ENCODE results near the gene HAUS8. TPM values are rescaled to one million over a fixed set of nuclear protein-coding genes. Genes with fewer than 3 reads are reported as not detected.

HAUS8 gene
- total and polyA plus RNA-seq, 9 of the 15 experiments (the other 6 are each of a cell fraction or from before 2014, with no cell fraction given): 20.5 to 53.2 (median 36.0) TPM

GRCh38 chr19:17036640-17037039 lies 38.6 kb downstream of the HAUS8 start:
- Histone ChIP-seq H3K27ac (ENCODE audit: extremely low read depth, low read depth, low read length) (no peak overlapping the region), H2AFZ (ENCODE audit: low read depth, low read length) (peak overlapping the region; percentile 53; the same call in 1 of the 2 replicates), H3K27me3 (ENCODE audit: control insufficient read depth in 2 of 2, insufficient read depth in 2 of 2, low read length in 2 of 2) (peaks cover 15 to 49% of the 10 kb centered on the region in 2 experiments; a peak in 3 of 5 replicates), H3K4me2 (ENCODE audit: insufficient read depth, low read length) (0 out of 2 replicates have a peak overlapping the region, but pooled peaks have one; percentile 40), H3K9me1 (ENCODE audit: control insufficient read depth, insufficient read depth, low read length) (no peaks in the 10 kb centered on the region), H3K4me1 (replicated peaks in 1 of 2; ENCODE audit: control insufficient read depth in 2 of 2, insufficient read depth in 2 of 2, low read length in 2 of 2) (peaks cover 0 to 8% of the 10 kb centered on the region in 2 experiments; a peak in 2 of 5 replicates), H3K9ac (ENCODE audit: insufficient read depth in 1 of 2, low read depth in 2 of 2, low read length in 2 of 2) (no peak overlapping the region), H3K79me2 (ENCODE audit: control insufficient read depth, insufficient read depth, low read length) (no peaks in the 10 kb centered on the region), H4K20me1 (replicated peaks; ENCODE audit: control insufficient read depth, insufficient read depth, low read length) (no peaks in the 10 kb centered on the region; the same call in 1 of the 2 replicates), H3K9me3 (replicated peaks; ENCODE audit: control insufficient read depth, insufficient read depth, low read depth, low read length) (no peaks in the 10 kb centered on the region), H3K36me3 (ENCODE audit: control insufficient read depth, insufficient read depth, low read length) (no peaks in the 10 kb centered on the region), H3K4me3 (no peak overlapping the region)
- 24% methylated on average over 4 of the region's 4 CpGs for WGBS (ENCODE audit: insufficient coverage, low coverage, missing lambda C conversion rate)
- no peak for FAIRE-seq
- in situ Hi-C loops (cut with MboI) (no loop called here), intact Hi-C loops (cut with micrococcal nuclease) (no loop called here)
- no peak for ATAC-seq
- POLR2A ChIA-PET: no interaction called here
- no peak for TF ChIP-seq TAF9B (IDR thresholded peaks at IDR 0.05; ENCODE audit: partially characterized antibody)
- TF ChIP-seq NELFE (IDR thresholded peaks at IDR 0.05; ENCODE audit: insufficient read depth, insufficient read length): no peak
- TF ChIP-seq, protein P1, sequence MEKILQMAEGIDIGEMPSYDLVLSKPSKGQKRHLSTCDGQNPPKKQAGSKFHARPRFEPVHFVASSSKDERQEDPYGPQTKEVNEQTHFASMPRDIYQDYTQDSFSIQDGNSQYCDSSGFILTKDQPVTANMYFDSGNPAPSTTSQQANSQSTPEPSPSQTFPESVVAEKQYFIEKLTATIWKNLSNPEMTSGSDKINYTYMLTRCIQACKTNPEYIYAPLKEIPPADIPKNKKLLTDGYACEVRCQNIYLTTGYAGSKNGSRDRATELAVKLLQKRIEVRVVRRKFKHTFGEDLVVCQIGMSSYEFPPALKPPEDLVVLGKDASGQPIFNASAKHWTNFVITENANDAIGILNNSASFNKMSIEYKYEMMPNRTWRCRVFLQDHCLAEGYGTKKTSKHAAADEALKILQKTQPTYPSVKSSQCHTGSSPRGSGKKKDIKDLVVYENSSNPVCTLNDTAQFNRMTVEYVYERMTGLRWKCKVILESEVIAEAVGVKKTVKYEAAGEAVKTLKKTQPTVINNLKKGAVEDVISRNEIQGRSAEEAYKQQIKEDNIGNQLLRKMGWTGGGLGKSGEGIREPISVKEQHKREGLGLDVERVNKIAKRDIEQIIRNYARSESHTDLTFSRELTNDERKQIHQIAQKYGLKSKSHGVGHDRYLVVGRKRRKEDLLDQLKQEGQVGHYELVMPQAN (IDR thresholded peaks at IDR 0.05; ENCODE audit: borderline replicate concordance): no peak
- no peak for TF ChIP-seq SREBF1 (IDR thresholded peaks at IDR 0.05; ENCODE audit: borderline replicate concordance, low read depth, low read length)
- TF ChIP-seq ZNF717 (CRISPR knock-in tag; IDR thresholded peaks at IDR 0.05): no peak
- no peak for TF ChIP-seq EP400 (IDR thresholded peaks at IDR 0.05)
- no peak for TF ChIP-seq CUX1 (CRISPR knock-in tag; IDR thresholded peaks at IDR 0.05)
- no peak for TF ChIP-seq ZNF75A (CRISPR knock-in tag; IDR thresholded peaks at IDR 0.05)
- no peak for TF ChIP-seq STAT5A (IDR thresholded peaks at IDR 0.05; ENCODE audit: borderline replicate concordance, low read length)
- no peak for TF ChIP-seq ZNF311 (CRISPR knock-in tag; IDR thresholded peaks at IDR 0.05)
- no peak for TF ChIP-seq HINFP (tag; conservative IDR thresholded peaks at IDR 0.05; ENCODE audit: low read depth)
- TF ChIP-seq ZNF584 (CRISPR knock-in tag; IDR thresholded peaks at IDR 0.05; ENCODE audit: low read depth): no peak
- no peak for TF ChIP-seq CBFA2T2 (conservative IDR thresholded peaks at IDR 0.05)
- no peak for TF ChIP-seq ZNF695 (CRISPR knock-in tag; IDR thresholded peaks at IDR 0.05)
- no peak for DNase-seq (ENCODE audit: extremely low read depth in 1 of 4, low spot score in 3 of 4)
- no TSS peak for BruUV-seq (replicated peaks)
- CTCF ChIA-PET (ENCODE audit: low intra/inter-chr PET ratio): no interaction called here
